NCI-H526 (cell line): Measurements from ENCODE around the gene GADL1.

Source experiments
- DNase-seq, 2 experiments: peaks; one replicate each; lab custom pipeline; 2025; lab: John Stamatoyannopoulos, UW

Gene GADL1

GRCh38 chr3:30875505-30875904 lies 19.0 kb downstream of the GADL1 start:
- no peak for DNase-seq

GRCh38 chr3:30873671-30874070 lies 20.8 kb downstream of the GADL1 start:
- peak; percentile 78 to 83 for DNase-seq

- no peak for DNase-seq
Observed at GRCh38 chr3:30872879-30873278, 21.6 kb downstream of the GADL1 start.

GRCh38 chr3:30871720-30872119 lies 22.7 kb downstream of the GADL1 start:
- DNase-seq, result no peak

GRCh38 chr3:30864836-30865235 lies 29.6 kb downstream of the GADL1 start:
- DNase-seq, result no peak

GRCh38 chr3:30864132-30864531 lies 30.3 kb downstream of the GADL1 start:
- no peak for DNase-seq

- no peak for DNase-seq
Observed at GRCh38 chr3:30862004-30862403, 32.5 kb downstream of the GADL1 start.

- DNase-seq, result no peak
Observed at GRCh38 chr3:30858894-30859389, 35.5 kb downstream of the GADL1 start.

- no peak for DNase-seq
Observed at GRCh38 chr3:30855400-30856292, 38.8 kb downstream of the GADL1 start.

GRCh38 chr3:30852833-30853232 lies 41.6 kb downstream of the GADL1 start:
- no peak for DNase-seq

GRCh38 chr3:30848087-30848779 lies 46.2 kb downstream of the GADL1 start:
- DNase-seq, result no peak

GRCh38 chr3:30847592-30847991 lies 46.9 kb downstream of the GADL1 start:
- no peak for DNase-seq

- DNase-seq, result no peak
Observed at GRCh38 chr3:30845606-30846005, 48.9 kb downstream of the GADL1 start.

- DNase-seq, result no peak
Observed at GRCh38 chr3:30843877-30844276, 50.6 kb downstream of the GADL1 start.

- no peak for DNase-seq
Observed at GRCh38 chr3:30836141-30836540, 58.3 kb downstream of the GADL1 start.

- no peak for DNase-seq
Observed at GRCh38 chr3:30835667-30836066, 58.8 kb downstream of the GADL1 start.

- DNase-seq, result no peak
Observed at GRCh38 chr3:30832961-30833575, 61.4 kb downstream of the GADL1 start.

- no peak for DNase-seq
Observed at GRCh38 chr3:30827080-30827479, 67.4 kb downstream of the GADL1 start.

GRCh38 chr3:30826531-30826942 lies 67.9 kb downstream of the GADL1 start:
- no peak for DNase-seq

- DNase-seq, result no peak
Observed at GRCh38 chr3:30819067-30819798, 75.2 kb downstream of the GADL1 start.

GRCh38 chr3:30813734-30814133 lies 80.7 kb downstream of the GADL1 start:
- no peak for DNase-seq
